B cell (primary cell): ENCODE data around the gene PPP1R36. TPM values are rescaled to one million over a fixed set of nuclear protein-coding genes. Genes with fewer than 3 reads are reported as not detected.

Experiments
- ATAC-seq: fragments of 200-7000 bp; cut with Tn5 transposase; one replicate; pipeline ENCODE4 v1.10.0; 2021; ENCODE audit warnings: low read depth, mild to moderate bottlenecking, moderate number of reproducible peaks, moderate library complexity
- CTCF ChIA-PET: fragments of 350-600 bp; sonication (Branson Sonifier 250); formaldehyde crosslinking; loops from one replicate; lab custom pipeline; 2021; ENCODE audit warnings: antibody characterized with exemption, inconsistent platforms; lab: Charles Lee
- POLR2A ChIA-PET: fragments of 350-600 bp; sonication (Branson Sonifier 250); formaldehyde crosslinking; loops from one replicate; lab custom pipeline; 2021; ENCODE audit warnings: antibody characterized with exemption; lab: Charles Lee
- DNase-seq: peaks from one replicate; pipeline ENCODE4 v3.0.0; 2013
- H2AFZ ChIP-seq: 2 replicates; pipeline ENCODE4 v1.6.1; 2012; ENCODE audit warnings: mild to moderate bottlenecking, low read depth, low read length; ENCODE audit not compliant: insufficient read depth, poor library complexity, severe bottlenecking
- H3K27ac ChIP-seq, 2 donors: 1 replicate in 1 of 2; 2 replicates in 1 of 2; pipeline ENCODE4 v1.5.1; 2012 to 2013; ENCODE audit warnings: low read length in 2 of 2, mild to moderate bottlenecking in 2 of 2, moderate library complexity in 1 of 2
- H3K27me3 ChIP-seq, 4 experiments: fragments of 200-600 bp in 1 of 4; sonication (generic) in 1 of 4; replicated peaks in 1 of 4; 1 replicate in 2 of 4; 2 replicates in 2 of 4; pipeline versions ENCODE4 v1.6.1 to v1.7.0; 2013 to 2016; ENCODE audit warnings: low read length in 3 of 4, mild to moderate bottlenecking in 2 of 4, mixed read lengths in 1 of 4, moderate library complexity in 1 of 4; ENCODE audit not compliant: insufficient read depth in 4 of 4, control insufficient read depth in 3 of 4; ENCODE audit errors: control extremely low read depth in 1 of 4
- H3K36me3 ChIP-seq, 2 experiments: replicated peaks in 1 of 2; 1 replicate in 1 of 2; 2 replicates in 1 of 2; pipeline versions ENCODE4 v1.6.1 to v1.7.1; 2013; ENCODE audit warnings: low read length in 1 of 2; ENCODE audit not compliant: insufficient read depth in 2 of 2, control insufficient read depth in 1 of 2; ENCODE audit errors: control extremely low read depth in 1 of 2, extremely low read depth in 1 of 2
- H3K4me1 ChIP-seq, 2 donors: fragments of 200-600 bp in 1 of 2; sonication (generic) in 1 of 2; 1 replicate in 1 of 2; 2 replicates in 1 of 2; pipeline versions ENCODE4 v1.5.1 to v1.6.1; 2013 to 2017; ENCODE audit warnings: low read length in 2 of 2; ENCODE audit not compliant: control insufficient read depth in 2 of 2, insufficient read depth in 2 of 2
- H3K4me2 ChIP-seq: replicated peaks from 2 replicates; pipeline ENCODE3; 2012; ENCODE audit warnings: mild to moderate bottlenecking, low read depth, low read length; ENCODE audit not compliant: poor library complexity, severe bottlenecking
- H3K4me3 ChIP-seq, 5 experiments: fragments of 200-600 bp in 1 of 5; sonication (generic) in 1 of 5; 1 replicate in 3 of 5; 2 replicates in 2 of 5; pipeline versions ENCODE4 v1.5.1 to v1.7.0; 2011 to 2016; ENCODE audit warnings: low read length in 4 of 5, mild to moderate bottlenecking in 4 of 5, low read depth in 2 of 5, control low read depth in 1 of 5, moderate library complexity in 1 of 5; ENCODE audit not compliant: insufficient read depth in 1 of 5; ENCODE audit errors: control extremely low read depth in 1 of 5, extremely low read depth in 1 of 5
- H3K79me2 ChIP-seq: fragments of 200-600 bp; sonication (generic); one replicate; pipeline ENCODE4 v1.6.0; 2016; ENCODE audit warnings: low read length; ENCODE audit not compliant: control insufficient read depth, insufficient read depth
- H3K9ac ChIP-seq: fragments of 200-600 bp; sonication (generic); 2 replicates; pipeline ENCODE4 v1.6.1; 2017; ENCODE audit warnings: mild to moderate bottlenecking, low read length, moderate library complexity
- H3K9me3 ChIP-seq, 3 donors: one replicate each; pipeline versions ENCODE4 v1.6.1 to v1.7.1; 2013; ENCODE audit warnings: low read length in 2 of 3; ENCODE audit not compliant: control insufficient read depth in 2 of 3, insufficient read depth in 1 of 3; ENCODE audit errors: control extremely low read depth in 1 of 3
- H4K20me1 ChIP-seq: 2 replicates; pipeline ENCODE4 v1.6.0; 2012; ENCODE audit warnings: mild to moderate bottlenecking, low read length; ENCODE audit not compliant: insufficient read depth, control insufficient read depth, poor library complexity, severe bottlenecking
- H3K27ac Mint-ChIP-seq: one replicate; pipeline ENCODE4 v1.8.0; 2021; ENCODE audit warnings: mixed read lengths
- H3K27me3 Mint-ChIP-seq: one replicate; pipeline ENCODE4 v1.8.0; 2021; ENCODE audit warnings: mixed read lengths
- H3K4me1 Mint-ChIP-seq: one replicate; pipeline ENCODE4 v1.8.0; 2021; ENCODE audit warnings: mixed read lengths
- H3K4me3 Mint-ChIP-seq: one replicate; pipeline ENCODE4 v1.8.0; 2021; ENCODE audit warnings: mixed read lengths
- H3K9me3 Mint-ChIP-seq: one replicate; pipeline ENCODE4 v1.8.0; 2022; ENCODE audit warnings: mixed read lengths; ENCODE audit not compliant: insufficient read depth
- EZH2 ChIP-seq: IDR thresholded peaks from 2 replicates; pipeline ENCODE4 v1.6.1; 2012; ENCODE audit warnings: borderline replicate concordance, low read depth, mild to moderate bottlenecking, moderate library complexity, low read length; ENCODE audit not compliant: insufficient read depth, poor library complexity, severe bottlenecking
- WGBS: methylation state at CpG from one replicate; pipeline ENCODE4 v1.1.5; 2013; ENCODE audit warnings: missing lambda C conversion rate; ENCODE audit not compliant: insufficient coverage; 5-methylcytosine and 5-hydroxymethylcytosine counted together
- intact Hi-C: fragments of 100-400 bp; cut with micrococcal nuclease; formaldehyde crosslinking; loops from one replicate; pipeline ENCODE4 v1.10.0; 2022
- polyA plus RNA-seq: library from polyadenylated mRNA; depleted of rRNA; stranded (reverse); fragments of >200 nt; gene quantifications from 2 replicates; pipeline ENCODE4 v1.2.3, GENCODE V29; 2012
- total RNA-seq, 2 donors: library from RNA; stranded (reverse); fragments of 120-200 nt in 1 of 2; gene quantifications; 1 replicate in 1 of 2; 2 replicates in 1 of 2; pipeline versions ENCODE4 v1.2.3 to v1.2.4, GENCODE V29; 2013 to 2022
- TF ChIP-seq, protein P1 (sequence below): fragments of 200-600 bp; IDR thresholded peaks from one replicate; pipeline ENCODE4 v1.8.0; 2022; ENCODE audit warnings: antibody characterized with exemption, mild to moderate bottlenecking

Gene PPP1R36
- total and polyA plus RNA-seq, 2 donors (not counting 1 experiment from before 2014, with no cell fraction given), result 0.06 TPM; not detected in 1

DNA sequence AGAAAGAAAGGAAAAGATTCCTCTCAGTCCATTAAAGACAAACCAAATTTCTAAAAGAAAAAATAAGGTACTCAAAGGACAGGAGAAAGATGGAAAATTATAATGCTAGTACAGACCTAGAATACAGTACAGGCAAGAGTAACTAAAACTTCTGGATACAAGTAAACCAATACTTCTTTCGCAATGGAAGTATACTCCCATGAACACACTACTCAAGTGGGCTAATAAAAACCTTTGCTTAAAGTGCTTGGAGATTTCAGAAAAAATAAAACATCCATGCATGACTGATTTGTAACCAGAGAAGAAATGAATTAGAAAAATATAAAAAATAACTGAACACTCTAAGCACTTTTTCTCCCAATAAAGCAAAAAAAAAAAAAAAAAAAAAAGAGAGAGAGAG lies 49.7 kb upstream of the PPP1R36 start:
- H3K79me2 ChIP-seq, result peaks cover 79% of the 10 kb centered on the region
- POLR2A ChIA-PET, result interaction anchor here (0.5 kb wide), 1 partner anchor 112 kb away, joined by 3 read pairs; the partner anchor contains the start of gene MTHFD1
- CTCF ChIA-PET, result no interaction called here
- peaks cover 0 to 13% of the 10 kb centered on the region in 2 experiments for H3K36me3 ChIP-seq
- H3K27ac ChIP-seq, result peak overlapping the region; percentile 5 to 99
- H3K9ac ChIP-seq, result no peak overlapping the region
- TF ChIP-seq, protein P1, sequence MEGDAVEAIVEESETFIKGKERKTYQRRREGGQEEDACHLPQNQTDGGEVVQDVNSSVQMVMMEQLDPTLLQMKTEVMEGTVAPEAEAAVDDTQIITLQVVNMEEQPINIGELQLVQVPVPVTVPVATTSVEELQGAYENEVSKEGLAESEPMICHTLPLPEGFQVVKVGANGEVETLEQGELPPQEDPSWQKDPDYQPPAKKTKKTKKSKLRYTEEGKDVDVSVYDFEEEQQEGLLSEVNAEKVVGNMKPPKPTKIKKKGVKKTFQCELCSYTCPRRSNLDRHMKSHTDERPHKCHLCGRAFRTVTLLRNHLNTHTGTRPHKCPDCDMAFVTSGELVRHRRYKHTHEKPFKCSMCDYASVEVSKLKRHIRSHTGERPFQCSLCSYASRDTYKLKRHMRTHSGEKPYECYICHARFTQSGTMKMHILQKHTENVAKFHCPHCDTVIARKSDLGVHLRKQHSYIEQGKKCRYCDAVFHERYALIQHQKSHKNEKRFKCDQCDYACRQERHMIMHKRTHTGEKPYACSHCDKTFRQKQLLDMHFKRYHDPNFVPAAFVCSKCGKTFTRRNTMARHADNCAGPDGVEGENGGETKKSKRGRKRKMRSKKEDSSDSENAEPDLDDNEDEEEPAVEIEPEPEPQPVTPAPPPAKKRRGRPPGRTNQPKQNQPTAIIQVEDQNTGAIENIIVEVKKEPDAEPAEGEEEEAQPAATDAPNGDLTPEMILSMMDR, result no peak
- H3K27me3 Mint-ChIP-seq, result no peaks in the 10 kb centered on the region
- intact Hi-C loops, result loop anchor here (5.0 kb wide), 5 partner anchors 53 to 912 kb away; partner anchors contain the start of genes FUT8 and SYNE2
- whole genome bisulfite sequencing, result no CpG with 5 or more reads among the region's 1 CpG
- peak overlapping the region; percentile 75 for H3K27ac Mint-ChIP-seq
- peaks cover 33 to 34% of the 10 kb centered on the region in 2 donors for H3K4me1 ChIP-seq
- H3K4me3 Mint-ChIP-seq, result peak overlapping the region; percentile 49
- no peak overlapping the region for H3K4me2 ChIP-seq
- H3K4me3 ChIP-seq, result no peak overlapping the region
- peaks cover 6% of the 10 kb centered on the region for H4K20me1 ChIP-seq
- no peak for DNase-seq
- H3K9me3 ChIP-seq, result no peaks in the 10 kb centered on the region
- ATAC-seq, result no peak
- peaks cover 41% of the 10 kb centered on the region for H3K4me1 Mint-ChIP-seq
- no peak overlapping the region for H2AFZ ChIP-seq
- H3K27me3 ChIP-seq, result no peaks in the 10 kb centered on the region
- H3K9me3 Mint-ChIP-seq, result no peaks in the 10 kb centered on the region

DNA sequence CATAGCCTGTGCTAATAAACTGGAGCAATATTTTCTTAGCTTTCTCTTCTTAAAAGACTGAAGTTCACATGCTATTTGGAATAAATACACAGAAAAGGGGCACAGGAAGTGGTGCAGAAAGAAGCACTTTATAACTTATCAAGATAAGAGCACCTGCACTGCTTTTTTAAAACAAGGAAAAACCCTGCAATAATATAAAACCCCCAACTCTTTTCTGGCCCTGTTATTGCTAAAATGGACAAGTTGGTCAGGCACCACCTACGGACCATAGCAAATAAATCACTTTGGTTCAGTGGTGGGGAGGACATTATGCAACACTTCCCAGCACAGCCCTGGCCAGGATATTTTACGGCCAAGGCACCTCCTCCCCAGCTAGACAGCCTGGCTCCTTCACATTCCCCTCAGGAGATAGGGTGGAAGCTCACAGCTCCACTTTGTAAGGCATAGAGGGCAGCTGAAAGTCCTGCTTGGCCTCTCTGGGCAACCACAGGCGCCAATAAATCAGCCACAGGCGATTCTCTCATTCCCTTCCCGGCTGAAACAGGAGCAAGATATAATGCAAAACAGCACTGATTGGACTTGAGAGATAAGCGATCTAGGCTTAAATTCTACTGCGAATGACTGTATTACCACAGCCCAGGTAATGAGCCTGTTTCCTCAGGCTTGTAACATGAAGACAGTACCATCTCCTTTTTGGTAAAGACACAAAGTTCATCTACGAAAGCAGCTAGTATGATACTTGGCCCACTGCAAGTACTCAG lies 48.2 kb upstream of the PPP1R36 start:
- intact Hi-C loops, result loop anchor here (2.0 to 5.0 kb wide), 7 partner anchors 33 to 911 kb away; partner anchors contain the start of genes FUT8 and SYNE2
- Histone ChIP-seq H3K4me1 (peaks cover 44 to 45% of the 10 kb centered on the region in 2 donors), H3K4me2 (peak overlapping the region; percentile 86), H3K27me3 (no peaks in the 10 kb centered on the region), H3K79me2 (peaks cover 80% of the 10 kb centered on the region), H3K4me3 (peak overlapping the region; percentile 12 to 98 (median 95)), H3K9me3 (no peaks in the 10 kb centered on the region), H2AFZ (peak overlapping the region; percentile 25), H4K20me1 (peaks cover 18% of the 10 kb centered on the region), H3K27ac (peak overlapping the region; percentile 99 to 100), H3K9ac (peak overlapping the region; percentile 95), H3K36me3 (peaks cover 0 to 6% of the 10 kb centered on the region in 2 experiments)
- Mint-ChIP-seq H3K4me3 (peak overlapping the region; percentile 95), H3K27ac (peak overlapping the region; percentile 100), H3K9me3 (no peaks in the 10 kb centered on the region), H3K4me1 (peaks cover 52% of the 10 kb centered on the region), H3K27me3 (no peaks in the 10 kb centered on the region)
- TF ChIP-seq, protein P1, result no peak
- no peak for TF ChIP-seq EZH2
- WGBS, result 33% methylated on average over 6 of the region's 8 CpGs
- CTCF ChIA-PET, result interaction anchor here (0.9 to 3.1 kb wide), 7 partner anchors 10 to 189 kb away, joined by 3 to 42 read pairs (median 8); no protein-coding TSS in a partner anchor
- no peak for ATAC-seq
- peak; percentile 21 for DNase-seq
- POLR2A ChIA-PET, result no interaction called here
